M059J (cell line): Measurements from ENCODE around the gene TNRC6B. TPM values are rescaled to one million over a fixed set of nuclear protein-coding genes. Genes with fewer than 3 reads are reported as not detected.
"Not testable (repeated sequence)": the region's sequence is repeated elsewhere in the genome, so short reads cannot be mapped to it uniquely, and the experiment has no call there.

Experiments
- DNase-seq: peaks from one replicate; pipeline ENCODE4 v3.0.0-alpha.2; 2012; ENCODE audit warnings: low read depth
- total RNA-seq: library from RNA; depleted of rRNA; stranded (reverse); fragments of >200 nt; shearing (Covaris generic); gene quantifications from 2 replicates; pipeline ENCODE4 v1.2.3, GENCODE V29; 2014

Gene TNRC6B
- total RNA-seq, 1 experiment from 2014 or later, result 31.2 TPM

GRCh38 chr22:40289991-40290459 is 112.3 kb downstream of the TNRC6B start:
- DNase-seq, result no peak

- no peak for DNase-seq
Measured at GRCh38 chr22:40290516-40290915, 112.8 kb downstream of the TNRC6B start.

- DNase-seq, result no peak
Measured at GRCh38 chr22:40294696-40295095, 117.0 kb downstream of the TNRC6B start.

- DNase-seq, result no peak
Measured at GRCh38 chr22:40300316-40300715, 122.6 kb downstream of the TNRC6B start.

- no peak for DNase-seq
Measured at GRCh38 chr22:40300884-40301672, 123.4 kb downstream of the TNRC6B start.

GRCh38 chr22:40302149-40302548 is 124.4 kb downstream of the TNRC6B start:
- no peak for DNase-seq

- DNase-seq, result no peak
Measured at GRCh38 chr22:40305625-40306024, 127.9 kb downstream of the TNRC6B start.

- no peak for DNase-seq
Measured at GRCh38 chr22:40308999-40309573, 131.4 kb downstream of the TNRC6B start.

GRCh38 chr22:40309631-40310030 is 131.9 kb downstream of the TNRC6B start:
- no peak for DNase-seq

GRCh38 chr22:40310081-40310767 is 132.5 kb downstream of the TNRC6B start:
- DNase-seq, result peak; percentile 23

GRCh38 chr22:40310768-40311120 is 133.0 kb downstream of the TNRC6B start:
- DNase-seq, result no peak

- DNase-seq, result not testable (repeated sequence)
Measured at GRCh38 chr22:40311646-40312045, 133.9 kb downstream of the TNRC6B start.

- no peak for DNase-seq
Measured at GRCh38 chr22:40312050-40312449, 134.3 kb downstream of the TNRC6B start.

- DNase-seq, result no peak
Measured at GRCh38 chr22:40313007-40313406, 135.3 kb downstream of the TNRC6B start.

- no peak for DNase-seq
Measured at GRCh38 chr22:40314041-40314440, 136.3 kb downstream of the TNRC6B start.

GRCh38 chr22:40320687-40321086 is 143.0 kb downstream of the TNRC6B start:
- no peak for DNase-seq

GRCh38 chr22:40322021-40322420 is 144.3 kb downstream of the TNRC6B start:
- DNase-seq, result no peak

- no peak for DNase-seq
Measured at GRCh38 chr22:40322818-40323447, 145.2 kb downstream of the TNRC6B start.

- DNase-seq, result no peak
Measured at GRCh38 chr22:40323681-40324171, 146.0 kb downstream of the TNRC6B start.

GRCh38 chr22:40324468-40325305 is 147.0 kb downstream of the TNRC6B start:
- no peak for DNase-seq

- DNase-seq, result no peak
Measured at GRCh38 chr22:40325315-40325714, 147.6 kb downstream of the TNRC6B start.
